ENCODE results near the gene PBX4.
A peak's percentile ranks its signal among the peaks of the same experiment; 100 is the strongest.

PBX4 gene

DNA sequence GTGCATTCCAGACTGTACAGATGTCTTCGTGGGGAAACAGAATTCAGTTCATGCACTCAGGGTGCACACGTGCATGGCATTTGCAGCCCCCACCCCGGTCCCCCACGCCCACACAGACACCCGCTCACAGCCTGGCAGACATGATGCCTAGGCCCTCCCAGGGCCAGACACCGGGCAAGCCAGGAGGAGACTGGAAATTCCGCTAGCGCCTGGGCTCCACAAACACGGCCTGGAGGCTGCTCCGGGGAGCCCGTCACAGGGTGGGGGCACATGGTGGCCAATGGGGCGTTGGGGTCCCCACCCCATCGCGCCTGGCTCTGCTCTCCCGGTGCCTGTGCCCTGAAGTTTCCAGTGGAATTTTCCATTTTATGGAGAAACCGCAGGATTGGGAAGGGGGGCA, 76.9 kb downstream of the PBX4 start:
- DNase-seq = no peak

GRCh38 chr19:19540715-19541515, 77.6 kb downstream of the PBX4 start:
- DNase-seq = peak in 6 of 58 donors; percentile 8 to 46 (median 25)

DNA sequence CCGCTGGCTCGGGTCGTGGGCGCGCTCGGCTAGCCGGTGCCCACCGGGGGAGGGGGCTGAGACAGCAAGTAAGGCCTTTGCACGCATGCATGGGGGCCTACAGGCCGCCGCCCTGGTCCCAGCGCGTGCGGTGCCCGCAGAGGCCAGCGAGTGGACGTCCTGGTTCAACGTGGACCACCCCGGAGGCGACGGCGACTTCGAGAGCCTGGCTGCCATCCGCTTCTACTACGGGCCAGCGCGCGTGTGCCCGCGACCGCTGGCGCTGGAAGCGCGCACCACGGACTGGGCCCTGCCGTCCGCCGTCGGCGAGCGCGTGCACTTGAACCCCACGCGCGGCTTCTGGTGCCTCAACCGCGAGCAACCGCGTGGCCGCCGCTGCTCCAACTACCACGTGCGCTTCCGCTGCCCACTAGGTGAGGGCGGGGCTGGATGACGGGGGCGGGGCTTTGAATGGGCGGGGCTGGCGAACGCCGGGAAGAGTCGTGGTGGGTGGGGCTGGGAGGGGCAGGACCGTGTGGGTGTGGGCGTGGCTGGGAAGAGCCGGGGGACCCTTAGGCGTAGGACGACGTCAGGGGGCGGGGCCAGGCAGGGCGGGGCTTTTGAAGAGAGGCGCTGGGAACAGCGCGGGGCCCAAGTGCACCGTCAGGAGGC, 78.3 kb downstream of the PBX4 start:
- peak in 14 of 58 donors; percentile 10 to 57 (median 22) for DNase-seq

GRCh38 chr19:19539698-19540063, 78.8 kb downstream of the PBX4 start:
- DNase-seq = no peak

- DNase-seq = no peak
Observed at GRCh38 chr19:19538785-19539166, 79.7 kb downstream of the PBX4 start.

DNA sequence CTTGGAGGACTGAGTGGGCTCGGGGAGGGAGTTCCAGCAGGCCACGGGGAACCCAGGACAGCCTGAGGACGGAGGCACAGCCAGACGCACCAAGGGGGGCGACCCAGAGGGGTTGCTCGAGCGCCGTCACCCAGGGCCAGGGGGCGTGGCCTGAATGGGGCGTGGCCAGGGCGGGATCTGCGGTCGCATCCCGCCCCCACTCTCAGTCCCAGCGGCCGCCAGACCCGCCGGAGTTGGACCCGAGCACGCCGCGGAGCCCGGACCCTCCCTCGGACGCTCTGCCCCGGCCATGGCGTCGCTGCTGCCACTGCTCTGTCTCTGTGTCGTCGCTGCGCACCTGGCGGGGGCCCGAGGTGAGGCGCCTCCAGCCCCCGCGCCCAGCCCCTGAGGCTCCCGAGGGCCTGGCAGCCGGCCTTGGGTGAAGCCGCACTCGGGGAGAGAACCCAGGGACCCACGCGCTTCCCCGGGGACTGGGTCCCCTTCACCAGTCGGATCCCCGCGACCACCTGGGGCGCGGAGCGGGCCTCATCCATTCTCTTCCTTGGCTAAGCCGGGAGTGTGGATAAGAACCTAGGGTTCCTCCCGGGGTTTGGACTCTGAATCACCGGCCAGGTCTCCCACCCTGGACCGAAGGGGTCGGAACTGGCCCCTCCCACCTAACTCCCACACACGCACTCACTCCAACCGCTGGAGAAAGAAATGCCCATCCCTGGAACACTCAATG, 80.3 kb downstream of the PBX4 start, which contains the start of gene CILP2:
Gene CILP2 (plus strand): TSS at position 205 of the 724 bp plus-strand sequence. CDS start 85 bp downstream, at position 290.
- DNase-seq = peak in 4 of 58 donors; percentile 8 to 33 (median 16)

- peak in 1 of 58 donors; percentile 9 for DNase-seq
Observed at GRCh38 chr19:19537075-19538048, 81.1 kb downstream of the PBX4 start.

GRCh38 chr19:19535311-19536191, 82.9 kb downstream of the PBX4 start:
- no peak for DNase-seq

DNA sequence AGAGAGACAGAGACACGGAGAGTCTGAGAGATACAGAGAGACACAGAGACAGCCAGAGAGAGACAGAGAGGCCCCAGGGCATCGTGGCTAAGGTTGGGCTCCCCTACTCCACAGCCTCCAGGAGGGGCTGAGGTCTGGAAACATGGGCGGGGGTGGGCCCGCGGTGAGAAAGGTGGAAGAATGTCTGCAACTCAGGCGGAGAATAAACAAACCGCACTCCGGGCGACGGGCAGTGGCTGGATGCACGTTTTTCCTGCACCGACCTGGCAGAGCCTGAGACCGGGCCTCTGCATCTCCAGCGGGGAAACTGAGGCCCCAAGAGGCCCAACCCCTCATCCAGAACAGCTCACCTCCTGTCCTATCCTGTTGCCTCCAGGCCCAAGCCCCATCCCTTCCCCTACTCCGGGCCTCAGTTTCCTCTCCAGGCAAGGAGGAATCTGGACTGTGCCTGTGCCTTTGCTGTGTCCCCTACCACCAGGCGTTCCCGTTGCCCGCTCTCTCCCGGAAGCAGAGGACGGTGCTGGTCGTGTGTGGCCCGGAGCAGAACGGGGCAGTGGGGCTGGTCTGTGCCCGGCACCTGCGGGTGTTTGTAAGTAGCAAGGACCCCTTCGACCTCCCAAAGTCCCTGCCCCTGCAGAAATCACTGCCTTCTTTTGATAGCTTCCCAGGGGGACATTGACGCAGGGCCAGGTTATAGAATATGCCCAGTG, 83.8 kb downstream of the PBX4 start:
- DNase-seq = no peak

GRCh38 chr19:19533841-19534240, 84.6 kb downstream of the PBX4 start:
- no peak for DNase-seq

DNA sequence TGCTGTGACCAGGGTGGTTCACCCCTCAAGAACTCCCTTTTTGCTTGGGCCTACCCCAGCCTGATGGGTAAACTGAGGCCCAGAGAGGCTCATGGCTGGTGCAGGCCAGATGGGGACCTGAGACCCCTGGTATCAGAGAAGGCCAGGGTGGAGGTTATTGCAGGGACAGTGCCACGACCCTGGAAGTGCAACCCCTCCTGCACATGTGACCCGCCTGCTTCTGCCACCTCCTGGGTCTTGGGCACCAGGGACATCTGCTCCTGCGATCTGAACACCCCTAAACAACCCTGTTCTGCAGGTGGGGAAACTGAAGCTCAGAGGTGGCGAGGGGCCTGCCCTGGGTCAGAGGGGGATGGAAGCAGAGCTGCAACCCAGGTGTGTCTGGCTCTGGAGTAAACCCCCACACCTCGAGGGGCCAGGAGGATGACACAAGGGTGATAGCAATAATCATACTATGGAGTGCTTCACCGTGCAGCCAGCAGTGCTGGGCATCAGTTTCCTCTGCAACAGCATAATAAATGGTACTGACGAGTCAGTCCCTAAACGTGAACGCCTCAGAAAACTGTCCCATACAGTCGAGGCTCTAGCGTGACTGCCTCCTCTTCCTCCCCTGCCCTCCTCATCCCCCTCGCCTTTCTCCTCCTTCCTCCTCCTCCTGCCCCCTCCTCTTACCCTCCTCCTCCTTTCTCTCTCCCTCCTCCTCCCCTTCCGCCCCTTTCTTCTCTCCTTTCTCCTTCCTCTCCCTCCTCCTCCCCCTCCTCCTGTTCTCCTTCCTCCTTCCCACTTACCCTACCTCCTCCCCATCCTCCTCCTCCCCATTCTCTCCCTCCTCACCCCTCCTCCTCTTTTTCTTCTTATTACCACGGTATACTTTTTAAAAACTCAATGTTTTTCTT, 85.4 kb downstream of the PBX4 start:
- no peak for DNase-seq

- DNase-seq = peak in 56 of 58 donors; percentile 12 to 96 (median 64)
Observed at GRCh38 chr19:19531951-19532805, 86.3 kb downstream of the PBX4 start.

DNA sequence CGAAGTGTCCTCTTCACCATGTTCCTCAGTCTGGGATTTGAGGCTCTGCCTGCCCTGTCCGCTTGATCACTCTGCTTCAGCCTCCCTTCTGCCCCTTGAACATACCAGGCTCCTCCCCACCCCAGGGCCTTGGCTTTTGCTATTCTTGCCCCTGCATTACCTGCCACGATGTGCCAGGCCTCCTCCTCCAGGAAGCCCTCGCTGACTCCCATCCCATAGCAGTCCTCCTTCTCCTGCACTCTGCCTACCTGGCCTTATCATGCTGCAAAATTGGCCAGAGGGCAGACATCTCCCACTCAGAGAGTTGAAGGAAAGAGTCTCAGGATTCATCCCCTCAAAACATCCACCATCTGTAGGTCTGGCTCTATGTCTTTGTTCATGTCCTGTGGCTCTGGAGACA, 87.6 kb downstream of the PBX4 start:
- no peak for DNase-seq

GRCh38 chr19:19530423-19530804, 88.1 kb downstream of the PBX4 start:
- peak in 15 of 58 donors; percentile 11 to 51 (median 29) for DNase-seq

GRCh38 chr19:19529783-19530422, 88.6 kb downstream of the PBX4 start:
- no peak for DNase-seq

DNA sequence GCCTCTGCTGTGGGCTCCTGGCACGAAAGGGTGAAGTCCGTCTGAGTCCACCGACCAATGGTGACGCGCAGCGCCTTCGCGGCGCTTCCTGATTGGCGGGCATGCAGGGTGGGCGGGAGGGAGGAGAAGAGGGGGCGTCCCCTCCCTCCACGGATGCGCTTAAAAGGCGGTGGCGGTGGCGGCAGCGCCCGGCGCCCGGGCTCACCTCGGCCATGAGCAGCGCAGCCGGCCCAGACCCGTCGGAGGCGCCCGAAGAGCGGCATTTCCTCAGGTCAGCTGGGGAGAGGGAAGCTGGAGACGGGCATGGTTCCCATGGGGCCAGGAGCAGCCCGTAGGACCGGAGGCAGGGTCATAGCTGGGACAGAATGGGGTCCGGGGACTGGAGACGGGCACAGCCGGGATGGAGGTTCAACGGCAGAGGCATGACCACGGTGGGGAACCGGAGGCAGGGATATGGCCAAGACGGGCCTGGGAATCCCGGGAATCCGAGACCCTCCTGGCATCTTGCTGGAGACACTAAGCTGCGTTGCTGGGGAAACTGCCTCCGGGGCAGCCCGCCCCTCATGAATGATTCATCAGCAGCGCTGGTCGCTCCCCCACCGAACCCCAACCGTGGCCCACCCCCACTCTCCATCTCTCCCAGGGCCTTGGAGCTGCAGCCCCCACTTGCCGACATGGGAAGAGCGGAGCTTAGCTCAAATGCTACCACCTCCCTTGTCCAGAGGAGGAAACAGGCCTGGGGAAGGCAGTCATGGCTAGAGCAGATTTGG, 89.6 kb downstream of the PBX4 start, which contains the start of gene YJEFN3:
Gene YJEFN3 (plus strand): TSS at position 191 of the 770 bp plus-strand sequence. CDS start 22 bp downstream, at position 213.
- peak in 57 of 58 donors; percentile 9 to 90 (median 65) for DNase-seq

Measured in anterior cingulate cortex (tissue), 58 donors.